Measurements from ENCODE around the gene GSC.

DNA sequence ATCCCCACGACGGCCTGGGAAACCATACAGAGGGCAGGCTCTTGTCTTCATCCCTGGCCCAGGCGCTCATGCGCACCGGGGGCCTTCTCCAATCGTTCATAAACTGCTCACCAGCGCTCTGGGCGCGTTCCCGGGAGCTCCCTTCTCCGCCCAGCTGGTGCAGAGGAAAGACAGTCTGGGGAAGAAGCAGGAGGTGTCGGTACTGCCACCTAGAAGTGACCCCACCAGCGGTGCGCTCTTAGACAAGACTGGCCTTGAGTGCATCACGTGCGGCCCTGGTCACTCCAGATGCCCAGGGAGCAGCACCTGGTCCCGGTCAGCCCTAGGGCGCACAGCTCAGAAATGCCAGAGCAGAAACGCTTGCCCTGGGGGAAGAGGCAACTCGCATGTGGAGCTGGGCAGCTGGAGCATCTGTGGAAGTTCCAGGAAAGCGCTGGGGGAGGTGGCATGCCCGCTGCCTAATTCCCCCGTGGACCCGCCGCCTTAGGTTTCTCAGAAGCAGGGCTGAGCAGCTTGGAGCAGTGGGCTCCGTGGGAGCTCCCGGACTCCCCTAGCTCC is 2.5 kb downstream of the GSC start:
- TF ChIP-seq, protein P1, sequence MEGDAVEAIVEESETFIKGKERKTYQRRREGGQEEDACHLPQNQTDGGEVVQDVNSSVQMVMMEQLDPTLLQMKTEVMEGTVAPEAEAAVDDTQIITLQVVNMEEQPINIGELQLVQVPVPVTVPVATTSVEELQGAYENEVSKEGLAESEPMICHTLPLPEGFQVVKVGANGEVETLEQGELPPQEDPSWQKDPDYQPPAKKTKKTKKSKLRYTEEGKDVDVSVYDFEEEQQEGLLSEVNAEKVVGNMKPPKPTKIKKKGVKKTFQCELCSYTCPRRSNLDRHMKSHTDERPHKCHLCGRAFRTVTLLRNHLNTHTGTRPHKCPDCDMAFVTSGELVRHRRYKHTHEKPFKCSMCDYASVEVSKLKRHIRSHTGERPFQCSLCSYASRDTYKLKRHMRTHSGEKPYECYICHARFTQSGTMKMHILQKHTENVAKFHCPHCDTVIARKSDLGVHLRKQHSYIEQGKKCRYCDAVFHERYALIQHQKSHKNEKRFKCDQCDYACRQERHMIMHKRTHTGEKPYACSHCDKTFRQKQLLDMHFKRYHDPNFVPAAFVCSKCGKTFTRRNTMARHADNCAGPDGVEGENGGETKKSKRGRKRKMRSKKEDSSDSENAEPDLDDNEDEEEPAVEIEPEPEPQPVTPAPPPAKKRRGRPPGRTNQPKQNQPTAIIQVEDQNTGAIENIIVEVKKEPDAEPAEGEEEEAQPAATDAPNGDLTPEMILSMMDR (conservative IDR thresholded peaks at IDR 0.05; ENCODE audit: low read depth in 2 of 2): no peak
- TF ChIP-seq EZH2 (IDR thresholded peaks at IDR 0.05; ENCODE audit: low read depth, unreplicated experiment) (peak; percentile 63), EZH2phosphoT487 (IDR thresholded peaks at IDR 0.05; ENCODE audit: unreplicated experiment) (peak; percentile 44), ZNF331 (CRISPR knock-in tag; IDR thresholded peaks at IDR 0.05; ENCODE audit: low read depth) (no peak), CREB1 (CRISPR knock-in tag; IDR thresholded peaks at IDR 0.05; ENCODE audit: low read depth) (no peak), POLR2AphosphoS5 (IDR thresholded peaks at IDR 0.05; ENCODE audit: low read depth) (no peak), NANOG (IDR thresholded peaks at IDR 0.05; ENCODE audit: borderline replicate concordance) (no peak), JUNB (IDR thresholded peaks at IDR 0.05; ENCODE audit: unreplicated experiment) (no peak), STAT1 (IDR thresholded peaks at IDR 0.05; ENCODE audit: unreplicated experiment) (no peak)
- TF ChIP-seq, protein P2, sequence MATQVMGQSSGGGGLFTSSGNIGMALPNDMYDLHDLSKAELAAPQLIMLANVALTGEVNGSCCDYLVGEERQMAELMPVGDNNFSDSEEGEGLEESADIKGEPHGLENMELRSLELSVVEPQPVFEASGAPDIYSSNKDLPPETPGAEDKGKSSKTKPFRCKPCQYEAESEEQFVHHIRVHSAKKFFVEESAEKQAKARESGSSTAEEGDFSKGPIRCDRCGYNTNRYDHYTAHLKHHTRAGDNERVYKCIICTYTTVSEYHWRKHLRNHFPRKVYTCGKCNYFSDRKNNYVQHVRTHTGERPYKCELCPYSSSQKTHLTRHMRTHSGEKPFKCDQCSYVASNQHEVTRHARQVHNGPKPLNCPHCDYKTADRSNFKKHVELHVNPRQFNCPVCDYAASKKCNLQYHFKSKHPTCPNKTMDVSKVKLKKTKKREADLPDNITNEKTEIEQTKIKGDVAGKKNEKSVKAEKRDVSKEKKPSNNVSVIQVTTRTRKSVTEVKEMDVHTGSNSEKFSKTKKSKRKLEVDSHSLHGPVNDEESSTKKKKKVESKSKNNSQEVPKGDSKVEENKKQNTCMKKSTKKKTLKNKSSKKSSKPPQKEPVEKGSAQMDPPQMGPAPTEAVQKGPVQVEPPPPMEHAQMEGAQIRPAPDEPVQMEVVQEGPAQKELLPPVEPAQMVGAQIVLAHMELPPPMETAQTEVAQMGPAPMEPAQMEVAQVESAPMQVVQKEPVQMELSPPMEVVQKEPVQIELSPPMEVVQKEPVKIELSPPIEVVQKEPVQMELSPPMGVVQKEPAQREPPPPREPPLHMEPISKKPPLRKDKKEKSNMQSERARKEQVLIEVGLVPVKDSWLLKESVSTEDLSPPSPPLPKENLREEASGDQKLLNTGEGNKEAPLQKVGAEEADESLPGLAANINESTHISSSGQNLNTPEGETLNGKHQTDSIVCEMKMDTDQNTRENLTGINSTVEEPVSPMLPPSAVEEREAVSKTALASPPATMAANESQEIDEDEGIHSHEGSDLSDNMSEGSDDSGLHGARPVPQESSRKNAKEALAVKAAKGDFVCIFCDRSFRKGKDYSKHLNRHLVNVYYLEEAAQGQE (IDR thresholded peaks at IDR 0.05; ENCODE audit: unreplicated experiment): no peak
- TF ChIP-seq, protein P3, sequence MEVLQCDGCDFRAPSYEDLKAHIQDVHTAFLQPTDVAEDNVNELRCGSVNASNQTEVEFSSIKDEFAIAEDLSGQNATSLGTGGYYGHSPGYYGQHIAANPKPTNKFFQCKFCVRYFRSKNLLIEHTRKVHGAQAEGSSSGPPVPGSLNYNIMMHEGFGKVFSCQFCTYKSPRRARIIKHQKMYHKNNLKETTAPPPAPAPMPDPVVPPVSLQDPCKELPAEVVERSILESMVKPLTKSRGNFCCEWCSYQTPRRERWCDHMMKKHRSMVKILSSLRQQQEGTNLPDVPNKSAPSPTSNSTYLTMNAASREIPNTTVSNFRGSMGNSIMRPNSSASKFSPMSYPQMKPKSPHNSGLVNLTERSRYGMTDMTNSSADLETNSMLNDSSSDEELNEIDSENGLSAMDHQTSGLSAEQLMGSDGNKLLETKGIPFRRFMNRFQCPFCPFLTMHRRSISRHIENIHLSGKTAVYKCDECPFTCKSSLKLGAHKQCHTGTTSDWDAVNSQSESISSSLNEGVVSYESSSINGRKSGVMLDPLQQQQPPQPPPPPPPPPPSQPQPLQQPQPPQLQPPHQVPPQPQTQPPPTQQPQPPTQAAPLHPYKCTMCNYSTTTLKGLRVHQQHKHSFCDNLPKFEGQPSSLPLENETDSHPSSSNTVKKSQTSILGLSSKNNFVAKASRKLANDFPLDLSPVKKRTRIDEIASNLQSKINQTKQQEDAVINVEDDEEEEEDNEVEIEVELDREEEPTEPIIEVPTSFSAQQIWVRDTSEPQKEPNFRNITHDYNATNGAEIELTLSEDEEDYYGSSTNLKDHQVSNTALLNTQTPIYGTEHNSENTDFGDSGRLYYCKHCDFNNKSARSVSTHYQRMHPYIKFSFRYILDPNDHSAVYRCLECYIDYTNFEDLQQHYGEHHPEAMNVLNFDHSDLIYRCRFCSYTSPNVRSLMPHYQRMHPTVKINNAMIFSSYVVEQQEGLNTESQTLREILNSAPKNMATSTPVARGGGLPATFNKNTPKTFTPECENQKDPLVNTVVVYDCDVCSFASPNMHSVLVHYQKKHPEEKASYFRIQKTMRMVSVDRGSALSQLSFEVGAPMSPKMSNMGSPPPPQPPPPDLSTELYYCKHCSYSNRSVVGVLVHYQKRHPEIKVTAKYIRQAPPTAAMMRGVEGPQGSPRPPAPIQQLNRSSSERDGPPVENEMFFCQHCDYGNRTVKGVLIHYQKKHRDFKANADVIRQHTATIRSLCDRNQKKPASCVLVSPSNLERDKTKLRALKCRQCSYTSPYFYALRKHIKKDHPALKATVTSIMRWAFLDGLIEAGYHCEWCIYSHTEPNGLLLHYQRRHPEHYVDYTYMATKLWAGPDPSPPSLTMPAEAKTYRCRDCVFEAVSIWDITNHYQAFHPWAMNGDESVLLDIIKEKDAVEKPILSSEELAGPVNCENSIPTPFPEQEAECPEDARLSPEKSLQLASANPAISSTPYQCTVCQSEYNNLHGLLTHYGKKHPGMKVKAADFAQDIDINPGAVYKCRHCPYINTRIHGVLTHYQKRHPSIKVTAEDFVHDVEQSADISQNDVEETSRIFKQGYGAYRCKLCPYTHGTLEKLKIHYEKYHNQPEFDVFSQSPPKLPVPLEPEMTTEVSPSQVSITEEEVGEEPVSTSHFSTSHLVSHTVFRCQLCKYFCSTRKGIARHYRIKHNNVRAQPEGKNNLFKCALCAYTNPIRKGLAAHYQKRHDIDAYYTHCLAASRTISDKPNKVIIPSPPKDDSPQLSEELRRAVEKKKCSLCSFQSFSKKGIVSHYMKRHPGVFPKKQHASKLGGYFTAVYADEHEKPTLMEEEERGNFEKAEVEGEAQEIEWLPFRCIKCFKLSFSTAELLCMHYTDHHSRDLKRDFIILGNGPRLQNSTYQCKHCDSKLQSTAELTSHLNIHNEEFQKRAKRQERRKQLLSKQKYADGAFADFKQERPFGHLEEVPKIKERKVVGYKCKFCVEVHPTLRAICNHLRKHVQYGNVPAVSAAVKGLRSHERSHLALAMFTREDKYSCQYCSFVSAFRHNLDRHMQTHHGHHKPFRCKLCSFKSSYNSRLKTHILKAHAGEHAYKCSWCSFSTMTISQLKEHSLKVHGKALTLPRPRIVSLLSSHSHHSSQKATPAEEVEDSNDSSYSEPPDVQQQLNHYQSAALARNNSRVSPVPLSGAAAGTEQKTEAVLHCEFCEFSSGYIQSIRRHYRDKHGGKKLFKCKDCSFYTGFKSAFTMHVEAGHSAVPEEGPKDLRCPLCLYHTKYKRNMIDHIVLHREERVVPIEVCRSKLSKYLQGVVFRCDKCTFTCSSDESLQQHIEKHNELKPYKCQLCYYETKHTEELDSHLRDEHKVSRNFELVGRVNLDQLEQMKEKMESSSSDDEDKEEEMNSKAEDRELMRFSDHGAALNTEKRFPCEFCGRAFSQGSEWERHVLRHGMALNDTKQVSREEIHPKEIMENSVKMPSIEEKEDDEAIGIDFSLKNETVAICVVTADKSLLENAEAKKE (CRISPR knock-in tag; IDR thresholded peaks at IDR 0.05): no peak
- TF ChIP-seq, protein P4, sequence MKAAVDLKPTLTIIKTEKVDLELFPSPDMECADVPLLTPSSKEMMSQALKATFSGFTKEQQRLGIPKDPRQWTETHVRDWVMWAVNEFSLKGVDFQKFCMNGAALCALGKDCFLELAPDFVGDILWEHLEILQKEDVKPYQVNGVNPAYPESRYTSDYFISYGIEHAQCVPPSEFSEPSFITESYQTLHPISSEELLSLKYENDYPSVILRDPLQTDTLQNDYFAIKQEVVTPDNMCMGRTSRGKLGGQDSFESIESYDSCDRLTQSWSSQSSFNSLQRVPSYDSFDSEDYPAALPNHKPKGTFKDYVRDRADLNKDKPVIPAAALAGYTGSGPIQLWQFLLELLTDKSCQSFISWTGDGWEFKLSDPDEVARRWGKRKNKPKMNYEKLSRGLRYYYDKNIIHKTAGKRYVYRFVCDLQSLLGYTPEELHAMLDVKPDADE (IDR thresholded peaks at IDR 0.05): no peak
